PC-3 (cell line): Measurements from ENCODE around the gene RHBG. TPM values are rescaled to one million over a fixed set of nuclear protein-coding genes. Genes with fewer than 3 reads are reported as not detected.

Source experiments
- ATAC-seq: fragments of 200-7000 bp; cut with Tn5 transposase; 2 replicates; pipeline ENCODE4 v1.9.1; 2020; ENCODE audit warnings: mild to moderate bottlenecking, moderate library complexity
- BruUV-seq: library from RNA; stranded (reverse); fragments of 400-500 nt; replicated peaks from 2 replicates; lab custom pipeline; 2021; lab: Mats Ljungman, UMichigan
- CTCF ChIA-PET: fragments of 300-600 bp; sonication (Branson Sonifier 250); formaldehyde crosslinking; loops from one replicate; lab custom pipeline; 2022; ENCODE audit warnings: antibody characterized with exemption; lab: Charles Lee
- POLR2A ChIA-PET: fragments of 300-600 bp; sonication (Branson Sonifier 250); formaldehyde crosslinking; loops from one replicate; lab custom pipeline; 2022; ENCODE audit warnings: antibody characterized with exemption; ENCODE audit not compliant: unreplicated experiment; lab: Charles Lee
- DNase-seq: peaks from one replicate; pipeline ENCODE4 v3.0.0-alpha.2; 2015
- H2AFZ ChIP-seq: fragments of 300-600 bp; sonication (generic); 2 replicates; pipeline ENCODE4 v1.6.0; 2016; ENCODE audit warnings: antibody characterized with exemption, low read length
- H3F3A ChIP-seq: fragments of 300-600 bp; sonication (generic); one replicate; pipeline ENCODE4 v1.6.0; 2017; ENCODE audit warnings: antibody characterized with exemption, low read length, control low read depth, mild to moderate bottlenecking; ENCODE audit not compliant: unreplicated experiment
- H3K27ac ChIP-seq: fragments of 300-600 bp; sonication (generic); 2 replicates; pipeline ENCODE4 v1.5.1; 2016; ENCODE audit warnings: mild to moderate bottlenecking, low read length
- H3K27me3 ChIP-seq: fragments of 300-600 bp; sonication (generic); 2 replicates; pipeline ENCODE4 v1.6.1; 2016; ENCODE audit warnings: low read length, mixed read lengths
- H3K36me3 ChIP-seq: fragments of 300-600 bp; sonication (generic); 2 replicates; pipeline ENCODE4 v1.6.1; 2016; ENCODE audit warnings: low read depth, mixed run types, low read length, mixed read lengths
- H3K4me1 ChIP-seq: fragments of 300-600 bp; sonication (generic); 2 replicates; pipeline ENCODE4 v1.5.1; 2016; ENCODE audit warnings: low read length; ENCODE audit not compliant: insufficient read depth
- H3K4me2 ChIP-seq: fragments of 300-600 bp; sonication (generic); 2 replicates; pipeline ENCODE4 v1.6.0; 2016; ENCODE audit warnings: low read length
- H3K4me3 ChIP-seq: fragments of 300-600 bp; sonication (generic); 2 replicates; pipeline ENCODE4 v1.5.1; 2016; ENCODE audit warnings: mild to moderate bottlenecking, low read length, mixed read lengths
- H3K79me2 ChIP-seq: fragments of 300-600 bp; sonication (generic); 2 replicates; pipeline ENCODE4 v1.6.1; 2017; ENCODE audit warnings: low read length, mixed read lengths
- H3K9ac ChIP-seq: fragments of 300-600 bp; sonication (generic); 2 replicates; pipeline ENCODE4 v1.6.0; 2016; ENCODE audit warnings: mild to moderate bottlenecking, low read length
- H3K9me2 ChIP-seq: fragments of 300-600 bp; sonication (generic); replicated peaks from 2 replicates; pipeline ENCODE4 v1.6.1; 2016; ENCODE audit warnings: mixed run types, low read length, mixed read lengths
- H3K9me3 ChIP-seq: fragments of 300-600 bp; sonication (generic); 2 replicates; pipeline ENCODE4 v1.6.1; 2016; ENCODE audit warnings: low read length, mixed read lengths
- H4K20me1 ChIP-seq: fragments of 300-600 bp; sonication (generic); 2 replicates; pipeline ENCODE4 v1.6.1; 2016; ENCODE audit warnings: low read length, mixed read lengths
- EZH2 ChIP-seq: fragments of 300-600 bp; sonication (generic); IDR thresholded peaks from one replicate; pipeline ENCODE4 v1.6.1; 2017; ENCODE audit warnings: antibody characterized with exemption, mild to moderate bottlenecking, low read length; ENCODE audit not compliant: unreplicated experiment
- EZH2phosphoT487 ChIP-seq: fragments of 300-600 bp; sonication (generic); IDR thresholded peaks from 2 replicates; pipeline ENCODE4 v1.6.1; 2018; ENCODE audit warnings: mild to moderate bottlenecking, antibody characterized with exemption, low read length, borderline replicate concordance
- intact Hi-C: fragments of 100-400 bp; cut with micrococcal nuclease; formaldehyde crosslinking; loops from 2 replicates; pipeline ENCODE4 v1.9.0; 2023
- total RNA-seq: library from RNA; depleted of rRNA; stranded (reverse); fragments of >200 nt; gene quantifications from 2 replicates; pipeline ENCODE4 v1.2.3, GENCODE V29; 2014
- TF ChIP-seq, protein P1 (sequence below): fragments of 300-600 bp; sonication (generic); conservative IDR thresholded peaks from 2 replicates; pipeline ENCODE4 v1.5.1; 2017; ENCODE audit warnings: antibody characterized with exemption, low read depth, mild to moderate bottlenecking, low read length

RHBG gene
- total RNA-seq, 1 experiment from 2014 or later, result 0.26 TPM

- ChIA-PET POLR2A (interaction anchor here (0.6 kb wide), 1 partner anchor 376 kb away, joined by 3 read pairs; no protein-coding TSS in a partner anchor), CTCF (no interaction called here)
- BruUV-seq, result no TSS peak
- Histone ChIP-seq H3K27ac (peak within 1 kb of the TSS; percentile 82), H3K79me2 (peaks cover 47% of the 10 kb centered on the region), H3F3A (no peaks in the 10 kb centered on the region), H3K9ac (peak within 1 kb of the TSS; percentile 94), H2AFZ (peak within 1 kb of the TSS; percentile 89), H4K20me1 (peaks cover 32% of the 10 kb centered on the region), H3K27me3 (no peaks in the 10 kb centered on the region), H3K9me2 (no peaks in the 10 kb centered on the region), H3K4me2 (peak within 1 kb of the TSS; percentile 94), H3K36me3 (peaks cover 24% of the 10 kb centered on the region), H3K9me3 (no peaks in the 10 kb centered on the region), H3K4me1 (peaks cover 13% of the 10 kb centered on the region), H3K4me3 (peak within 1 kb of the TSS; percentile 98)
- peak; percentile 95 for ATAC-seq
- DNase-seq, result peak; percentile 100
- intact Hi-C loops, result no loop called here
- TF ChIP-seq, protein P1, sequence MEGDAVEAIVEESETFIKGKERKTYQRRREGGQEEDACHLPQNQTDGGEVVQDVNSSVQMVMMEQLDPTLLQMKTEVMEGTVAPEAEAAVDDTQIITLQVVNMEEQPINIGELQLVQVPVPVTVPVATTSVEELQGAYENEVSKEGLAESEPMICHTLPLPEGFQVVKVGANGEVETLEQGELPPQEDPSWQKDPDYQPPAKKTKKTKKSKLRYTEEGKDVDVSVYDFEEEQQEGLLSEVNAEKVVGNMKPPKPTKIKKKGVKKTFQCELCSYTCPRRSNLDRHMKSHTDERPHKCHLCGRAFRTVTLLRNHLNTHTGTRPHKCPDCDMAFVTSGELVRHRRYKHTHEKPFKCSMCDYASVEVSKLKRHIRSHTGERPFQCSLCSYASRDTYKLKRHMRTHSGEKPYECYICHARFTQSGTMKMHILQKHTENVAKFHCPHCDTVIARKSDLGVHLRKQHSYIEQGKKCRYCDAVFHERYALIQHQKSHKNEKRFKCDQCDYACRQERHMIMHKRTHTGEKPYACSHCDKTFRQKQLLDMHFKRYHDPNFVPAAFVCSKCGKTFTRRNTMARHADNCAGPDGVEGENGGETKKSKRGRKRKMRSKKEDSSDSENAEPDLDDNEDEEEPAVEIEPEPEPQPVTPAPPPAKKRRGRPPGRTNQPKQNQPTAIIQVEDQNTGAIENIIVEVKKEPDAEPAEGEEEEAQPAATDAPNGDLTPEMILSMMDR, result no peak
- TF ChIP-seq EZH2phosphoT487, result no peak
- TF ChIP-seq EZH2, result no peak
Observed at GRCh38 chr1:156338180-156338976, 30.6 kb upstream of the RHBG start, which contains the start of the genes CCT3 and TSACC. Gene CCT3, minus strand, starts transcription at chr1:156338292. Its CDS starts 108 bp downstream, at chr1:156338184. Gene TSACC, plus strand, starts transcription at chr1:156338526. Its CDS starts 1,232 bp downstream, at chr1:156339758.

DNA sequence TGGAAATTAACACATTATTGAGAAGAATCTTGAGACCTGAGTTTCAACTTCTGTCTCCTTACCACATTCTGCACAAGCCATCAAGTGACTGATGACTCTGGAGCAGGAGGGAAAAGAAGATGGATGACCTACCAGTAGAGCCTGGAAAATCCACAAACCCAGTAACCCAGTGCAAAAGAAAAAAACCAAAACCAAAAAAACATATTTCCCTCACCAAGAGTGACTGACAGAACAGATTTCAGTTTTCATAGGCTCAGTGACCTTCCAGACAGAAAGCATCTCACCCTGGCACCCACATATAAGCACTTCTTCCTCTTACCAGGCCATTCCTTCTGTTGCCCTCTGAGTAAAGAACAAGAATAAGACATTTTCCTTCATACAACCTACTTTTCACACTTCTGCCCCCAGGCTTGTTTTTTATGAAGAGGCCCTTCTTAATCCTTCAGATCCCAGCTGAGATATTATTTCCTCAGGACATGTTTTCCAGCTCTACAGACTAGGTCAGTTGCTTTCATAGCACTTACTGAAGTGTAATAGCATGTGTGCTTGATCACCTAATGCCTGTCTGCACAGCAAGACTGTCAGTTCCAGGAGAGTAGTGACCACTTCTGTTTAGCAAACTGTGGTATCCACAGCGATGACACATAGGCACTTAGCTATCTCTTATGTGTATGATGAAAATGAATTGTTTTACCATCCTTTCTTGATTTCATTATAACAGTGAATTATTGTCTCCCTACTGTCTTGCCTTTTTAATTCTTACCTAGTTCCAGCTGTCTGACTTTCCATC is 26.6 kb upstream of the RHBG start:
- H3K9ac ChIP-seq, result no peak overlapping the region
- peaks cover 3% of the 10 kb centered on the region; the same call in 1 of the 2 replicates for H4K20me1 ChIP-seq
- ChIA-PET CTCF (no interaction called here), POLR2A (no interaction called here)
- no peaks in the 10 kb centered on the region for H3F3A ChIP-seq
- H3K9me2 ChIP-seq, result no peaks in the 10 kb centered on the region
- TF ChIP-seq EZH2, result no peak
- TF ChIP-seq, protein P1, result no peak
- no peak for TF ChIP-seq EZH2phosphoT487
- ATAC-seq (no peak), DNase-seq (no peak)
- H3K79me2 ChIP-seq, result peaks cover 8% of the 10 kb centered on the region
- no peak overlapping the region for H3K27ac ChIP-seq
- no peaks in the 10 kb centered on the region for H3K4me1 ChIP-seq
- H3K4me2 ChIP-seq, result no peak overlapping the region
- intact Hi-C loops, result no loop called here
- no peaks in the 10 kb centered on the region for H3K9me3 ChIP-seq
- H3K36me3 ChIP-seq, result no peaks in the 10 kb centered on the region
- no peak overlapping the region for H3K4me3 ChIP-seq
- no peaks in the 10 kb centered on the region for H3K27me3 ChIP-seq
- H2AFZ ChIP-seq, result no peak overlapping the region
- no TSS peak for BruUV-seq
